ENCODE results near the gene JCHAIN. TPM values are rescaled to one million over a fixed set of nuclear protein-coding genes. Genes with fewer than 3 reads are reported as not detected.

JCHAIN gene
- total and polyA plus RNA-seq, 2 of the 8 experiments (the other 6 are each of a cell fraction or from before 2014, with no cell fraction given) = not detected

DNA sequence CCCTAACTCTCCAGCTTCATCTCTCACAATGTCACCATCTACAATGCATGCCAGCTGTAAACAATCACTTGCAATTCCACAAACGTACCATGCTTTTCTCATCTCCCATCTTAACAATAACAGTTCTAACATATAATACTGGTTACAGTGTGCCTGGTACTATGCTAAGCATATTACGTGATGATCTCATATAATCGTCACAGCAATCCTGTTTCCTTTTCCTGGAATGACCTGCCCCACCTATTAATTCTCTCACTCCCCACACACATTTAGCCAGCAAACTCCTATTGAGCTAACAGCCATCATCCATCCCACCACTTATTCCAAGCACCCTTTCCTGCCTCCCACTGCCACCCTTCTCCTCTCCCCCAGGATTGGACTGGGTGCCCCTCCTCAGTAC, 7.9 kb downstream of the JCHAIN start:
- Histone ChIP-seq H3K4ac (replicated peaks; ENCODE audit: insufficient read length, low read depth, low read length) (no peak overlapping the region), H3K27me3 (replicated peaks in 1 of 4; ENCODE audit: control insufficient read depth in 3 of 4, extremely low read depth in 1 of 4, insufficient read depth in 3 of 4, low read length in 3 of 4) (no peaks in the 10 kb centered on the region; a peak in 1 of 7 replicates), H3K4me3 (ENCODE audit: extremely low read depth in 1 of 4, insufficient read depth in 2 of 4, low read depth in 3 of 4, low read length in 4 of 4) (no peak overlapping the region), H3K23ac (ENCODE audit: insufficient read length) (no peak overlapping the region), H2BK5ac (ENCODE audit: low read depth, low read length) (no peak overlapping the region), H3K4me2 (ENCODE audit: insufficient read depth in 1 of 2, low read depth in 2 of 2, low read length in 2 of 2) (no peak overlapping the region), H3K27ac (ENCODE audit: low read depth, low read length) (no peak overlapping the region), H3K36me3 (ENCODE audit: control insufficient read depth in 2 of 4, insufficient read depth in 4 of 4, low read length in 3 of 4) (no peaks in the 10 kb centered on the region), H2BK12ac (ENCODE audit: low read depth, low read length) (no peak overlapping the region), H3K23me2 (ENCODE audit: low read depth, low read length) (no peaks in the 10 kb centered on the region), H3K4me1 (replicated peaks in 1 of 4; ENCODE audit: control insufficient read depth in 3 of 4, insufficient read depth in 4 of 4, low read length in 3 of 4) (no peaks in the 10 kb centered on the region), H2BK15ac (ENCODE audit: low read length) (no peak overlapping the region), H2AFZ (ENCODE audit: low read length) (0 out of 2 replicates have a peak overlapping the region, but pooled peaks have one; percentile 56), H2BK20ac (ENCODE audit: low read length) (no peak overlapping the region), H4K8ac (ENCODE audit: extremely low read depth, insufficient read depth, low read length) (no peak overlapping the region), H2AK5ac (ENCODE audit: low read depth, low read length) (no peak overlapping the region), H2BK120ac (replicated peaks; ENCODE audit: low read depth, low read length) (no peak overlapping the region), H3K9ac (replicated peaks in 1 of 4; ENCODE audit: extremely low read depth in 1 of 4, low read depth in 3 of 4, low read length in 3 of 4) (no peak overlapping the region), H4K5ac (ENCODE audit: insufficient read length, low read depth, low read length) (no peak overlapping the region), H3K56ac (replicated peaks; ENCODE audit: insufficient read length, low read depth, low read length) (no peak overlapping the region), H3K79me1 (ENCODE audit: low read depth, low read length) (no peaks in the 10 kb centered on the region), H3K14ac (ENCODE audit: insufficient read length) (no peak overlapping the region), H3K18ac (ENCODE audit: extremely low read depth, low read length) (no peak overlapping the region), H3K79me2 (ENCODE audit: control insufficient read depth in 1 of 2, insufficient read depth in 2 of 2, low read length in 2 of 2) (no peaks in the 10 kb centered on the region), H4K20me1 (replicated peaks in 1 of 2; ENCODE audit: control insufficient read depth in 1 of 2, insufficient read depth in 2 of 2, low read length in 2 of 2) (no peaks in the 10 kb centered on the region), H4K91ac (replicated peaks; ENCODE audit: insufficient read length, low read length) (no peak overlapping the region), H3K9me3 (ENCODE audit: insufficient read depth in 2 of 2, low read depth in 1 of 2, low read length in 1 of 2) (no peaks in the 10 kb centered on the region)
- TF ChIP-seq CEBPB (IDR thresholded peaks at IDR 0.05; ENCODE audit: low read depth, low read length) (no peak), MAFK (IDR thresholded peaks at IDR 0.05; ENCODE audit: low read depth, low read length) (no peak), SP2 (IDR thresholded peaks at IDR 0.05; ENCODE audit: low read length) (no peak), TAF7 (optimal IDR thresholded peaks at IDR 0.05; ENCODE audit: borderline replicate concordance, low read depth, low read length) (no peak), TCF12 (IDR thresholded peaks at IDR 0.05; ENCODE audit: low read depth, low read length) (no peak), EP300 (IDR thresholded peaks at IDR 0.05; ENCODE audit: borderline replicate concordance in 1 of 2, low read depth in 2 of 2, low read length in 2 of 2) (no peak), CHD2 (IDR thresholded peaks at IDR 0.05; ENCODE audit: low read length) (no peak), EGR1 (IDR thresholded peaks at IDR 0.05; ENCODE audit: borderline replicate concordance, low read depth, low read length) (no peak), CTBP2 (IDR thresholded peaks at IDR 0.05; ENCODE audit: borderline replicate concordance, insufficient read depth, insufficient read length, low read length) (no peak), YY1 (IDR thresholded peaks at IDR 0.05; ENCODE audit: low read depth, low read length) (no peak), HDAC6 (IDR thresholded peaks at IDR 0.05; ENCODE audit: low read depth, low read length) (no peak)
- ChIA-PET POLR2A (ENCODE audit: partially characterized antibody) (no interaction called here), CTCF (ENCODE audit: partially characterized antibody) (interaction anchor here (0.5 kb wide), 1 partner anchor 78 kb away, joined by 3 read pairs; no protein-coding TSS in a partner anchor)
- WGBS, 2 experiments (ENCODE audit: extremely low coverage in 1 of 2, insufficient coverage in 1 of 2, insufficient read length in 1 of 2, insufficient replicate concordance in 2 of 2, low coverage in 1 of 2, low lambda C conversion rate in 2 of 2, missing lambda C conversion rate in 1 of 2) = 81% methylated on average over 3 of the region's 3 CpGs; no CpG with 5 or more reads in 1 of the 2 experiments
- DNase-seq (ENCODE audit: low read depth in 1 of 2, low spot score in 2 of 2) = no peak
- no peak for FAIRE-seq

All from H1 (cell line).